Left ventricle myocardium inferior (tissue), 1 donor: ENCODE measurements around the gene SLC25A29. TPM values are rescaled to one million over a fixed set of nuclear protein-coding genes. Genes with fewer than 3 reads are reported as not detected.
A peak's percentile ranks its signal among the peaks of the same experiment; 100 is the strongest.
"Not testable (repeated sequence)": the region's sequence is repeated elsewhere in the genome, so short reads cannot be mapped to it uniquely, and the experiment has no call there.

Experiments used
- DNase-seq: peaks from one replicate; pipeline ENCODE4 v3.0.0-alpha.2; 2020
- H3K27ac ChIP-seq: fragments of 200-600 bp; replicated peaks from 2 replicates; pipeline ENCODE4 v1.8.0; 2021
- H3K27me3 ChIP-seq: fragments of 200-600 bp; 2 replicates; pipeline ENCODE4 v1.8.0; 2021; ENCODE audit warnings: low read depth
- H3K36me3 ChIP-seq: fragments of 200-600 bp; 2 replicates; pipeline ENCODE4 v1.8.0; 2021
- H3K4me1 ChIP-seq: fragments of 200-600 bp; 2 replicates; pipeline ENCODE4 v1.8.0; 2021
- H3K4me3 ChIP-seq: fragments of 200-600 bp; 2 replicates; pipeline ENCODE4 v1.8.0; 2021; ENCODE audit warnings: mild to moderate bottlenecking, moderate library complexity
- H3K9me3 ChIP-seq: fragments of 200-600 bp; replicated peaks from 2 replicates; pipeline ENCODE4 v1.8.0; 2021
- CTCF ChIP-seq: fragments of 200-600 bp; IDR thresholded peaks from 2 replicates; pipeline ENCODE4 v1.8.0; 2021; ENCODE audit warnings: antibody characterized with exemption, mild to moderate bottlenecking, borderline replicate concordance
- intact Hi-C: fragments of 100-400 bp; cut with micrococcal nuclease; formaldehyde crosslinking; loops from one replicate; pipeline ENCODE4 v1.11.0; 2022
- total RNA-seq: library from RNA; stranded (reverse); fragmentation: NEBNext Ultra II Directional; extraction: Animal tissue kit (Norgen Biotek cat#: 25700); gene quantifications from one replicate; pipeline ENCODE4 v1.2.1, GENCODE V29; 2021
- donor health status: DM: no; HTN: yes; CAD: no; lungs with severe emphysema.

SLC25A29 gene
- total RNA-seq, 1 donor from 2014 or later, result 24.5 TPM

DNA sequence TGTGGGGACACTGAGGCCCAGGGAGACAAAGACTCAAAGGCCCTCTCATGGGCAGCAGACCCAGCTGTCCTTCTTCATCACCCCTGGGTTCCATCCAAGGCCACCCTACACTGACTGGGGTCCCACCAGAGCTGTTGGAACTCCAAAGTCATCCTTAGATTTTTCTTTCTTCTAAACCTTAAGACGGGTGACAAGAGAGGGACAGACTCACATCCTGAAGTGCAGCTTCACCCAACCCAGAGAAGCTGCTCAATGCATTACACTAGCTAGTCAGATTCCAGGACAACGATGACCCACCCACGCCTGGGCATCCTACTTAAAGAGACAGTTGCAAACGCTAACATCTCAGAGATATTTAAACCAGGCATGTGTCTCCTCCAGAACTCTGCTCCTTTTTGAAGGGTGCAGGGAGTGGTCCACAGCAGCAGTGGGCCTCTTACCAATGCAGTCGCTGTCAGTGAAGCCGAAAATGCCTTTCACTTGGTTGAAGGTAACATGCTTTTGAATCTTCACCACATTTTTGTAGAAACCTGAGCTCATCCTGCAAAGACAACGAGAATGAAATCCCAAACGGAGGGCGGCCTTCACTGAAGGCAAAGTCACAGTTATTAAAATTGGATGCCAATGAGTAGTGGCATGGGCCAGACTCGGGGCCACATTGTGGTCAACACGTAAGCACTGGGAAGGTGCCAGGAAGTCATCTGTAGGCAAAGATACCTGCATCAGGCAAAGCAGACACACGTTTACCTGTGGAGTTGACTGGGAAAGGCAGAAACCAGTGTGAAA, 40.3 kb upstream of the SLC25A29 start:
- intact Hi-C loops, result no loop called here
- Histone ChIP-seq H3K36me3 (peaks cover 68% of the 10 kb centered on the region), H3K4me1 (peaks cover 20% of the 10 kb centered on the region), H3K27ac (no peak overlapping the region), H3K4me3 (no peak overlapping the region), H3K27me3 (no peaks in the 10 kb centered on the region), H3K9me3 (no peaks in the 10 kb centered on the region)
- no peak for TF ChIP-seq CTCF
- no peak for DNase-seq

GRCh38 chr14:100345711-100346110, 39.5 kb upstream of the SLC25A29 start:
- no peak for DNase-seq
- H3K27me3 ChIP-seq, result no peaks in the 10 kb centered on the region
- no peak for TF ChIP-seq CTCF
- H3K36me3 ChIP-seq, result peaks cover 67% of the 10 kb centered on the region
- peaks cover 23% of the 10 kb centered on the region for H3K4me1 ChIP-seq
- intact Hi-C loops, result no loop called here
- H3K9me3 ChIP-seq, result no peaks in the 10 kb centered on the region
- no peak overlapping the region for H3K27ac ChIP-seq
- H3K4me3 ChIP-seq, result no peak overlapping the region

DNA sequence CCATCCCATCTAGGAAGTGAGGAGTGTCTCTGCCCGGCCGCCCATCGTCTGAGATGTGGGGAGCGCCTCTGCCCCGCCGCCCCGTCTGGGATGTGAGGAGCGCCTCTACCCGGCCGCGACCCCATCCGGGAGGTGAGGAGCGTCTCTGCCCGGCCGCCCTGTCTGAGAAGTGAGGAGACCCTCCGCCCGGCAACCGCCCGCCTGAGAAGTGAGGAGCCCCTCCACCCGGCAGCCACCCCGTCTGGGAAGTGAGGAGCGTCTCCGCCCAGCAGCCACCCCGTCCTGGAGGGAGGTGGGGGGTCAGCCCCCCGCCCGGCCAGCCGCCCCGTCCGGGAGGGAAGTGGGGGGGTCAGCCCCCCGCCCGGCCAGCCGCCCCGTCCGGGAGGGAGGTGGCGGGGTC, 38.4 kb upstream of the SLC25A29 start:
- H3K9me3 ChIP-seq, H3K4me3 ChIP-seq, H3K27ac ChIP-seq, intact Hi-C loops, DNase-seq, H3K27me3 ChIP-seq: not testable (repeated sequence)
- peaks cover 30% of the 10 kb centered on the region for H3K4me1 ChIP-seq
- H3K36me3 ChIP-seq, result peaks cover 67% of the 10 kb centered on the region

DNA sequence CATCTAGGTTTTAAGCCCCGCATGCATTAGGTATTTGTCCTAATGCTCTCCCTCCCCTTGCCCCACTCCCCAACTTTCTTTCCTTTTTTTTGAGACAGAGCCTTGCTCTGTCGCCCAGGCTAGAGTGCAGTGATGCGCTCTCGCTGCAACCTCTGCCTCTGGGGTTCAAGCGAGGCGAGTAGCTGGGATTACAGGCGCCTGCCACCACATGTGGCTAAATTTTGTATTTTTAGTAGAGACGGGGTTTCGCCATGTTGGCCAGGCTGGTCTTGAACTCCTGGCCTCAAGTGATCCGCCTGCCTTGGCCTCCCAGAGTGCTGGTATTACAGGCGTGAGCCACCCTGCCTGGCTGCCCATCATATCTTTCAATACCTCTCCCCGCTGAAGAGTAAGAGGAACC, 36.6 kb upstream of the SLC25A29 start:
- H3K4me3 ChIP-seq, H3K27ac ChIP-seq, H3K9me3 ChIP-seq, intact Hi-C loops, DNase-seq, H3K27me3 ChIP-seq: not testable (repeated sequence)
- peaks cover 26% of the 10 kb centered on the region for H3K4me1 ChIP-seq
- peaks cover 59% of the 10 kb centered on the region for H3K36me3 ChIP-seq

DNA sequence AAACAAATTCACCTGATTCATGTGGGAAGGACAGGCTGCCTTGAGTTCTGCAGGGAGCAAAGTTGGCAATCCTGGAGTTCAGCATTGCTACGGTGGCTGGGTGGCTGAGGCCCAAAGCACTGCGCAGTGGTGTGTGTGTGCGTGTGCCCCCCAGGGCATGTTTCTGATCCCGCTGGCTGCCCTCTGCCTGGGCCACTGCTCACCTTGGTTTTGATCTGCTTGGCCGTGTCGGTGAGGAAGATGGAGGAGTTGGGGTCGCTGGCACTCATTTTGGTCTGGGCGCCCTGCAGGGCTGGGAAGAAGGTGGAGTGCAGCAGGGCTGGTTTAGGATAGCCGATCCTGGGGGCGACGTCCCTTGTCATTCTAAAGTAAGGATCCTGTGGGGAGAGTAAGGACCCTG, 36.0 kb upstream of the SLC25A29 start:
- Histone ChIP-seq H3K4me3 (no peak overlapping the region), H3K27ac (peak overlapping the region; percentile 71), H3K9me3 (no peaks in the 10 kb centered on the region), H3K4me1 (peaks cover 26% of the 10 kb centered on the region), H3K36me3 (peaks cover 59% of the 10 kb centered on the region), H3K27me3 (no peaks in the 10 kb centered on the region)
- TF ChIP-seq CTCF, result no peak
- no peak for DNase-seq
- intact Hi-C loops, result no loop called here

- DNase-seq, result no peak
- Histone ChIP-seq H3K27me3 (no peaks in the 10 kb centered on the region), H3K4me3 (no peak overlapping the region), H3K4me1 (peaks cover 26% of the 10 kb centered on the region), H3K27ac (peak overlapping the region; percentile 71), H3K9me3 (no peaks in the 10 kb centered on the region), H3K36me3 (peaks cover 59% of the 10 kb centered on the region)
- intact Hi-C loops, result no loop called here
- TF ChIP-seq CTCF, result no peak
Measured at GRCh38 chr14:100341301-100342031, 35.2 kb upstream of the SLC25A29 start.
